Measurements from ENCODE around the gene AQP7.
"Not testable (repeated sequence)": the region's sequence is repeated elsewhere in the genome, so short reads cannot be mapped to it uniquely, and the experiment has no call there.

The AQP7 gene

DNA sequence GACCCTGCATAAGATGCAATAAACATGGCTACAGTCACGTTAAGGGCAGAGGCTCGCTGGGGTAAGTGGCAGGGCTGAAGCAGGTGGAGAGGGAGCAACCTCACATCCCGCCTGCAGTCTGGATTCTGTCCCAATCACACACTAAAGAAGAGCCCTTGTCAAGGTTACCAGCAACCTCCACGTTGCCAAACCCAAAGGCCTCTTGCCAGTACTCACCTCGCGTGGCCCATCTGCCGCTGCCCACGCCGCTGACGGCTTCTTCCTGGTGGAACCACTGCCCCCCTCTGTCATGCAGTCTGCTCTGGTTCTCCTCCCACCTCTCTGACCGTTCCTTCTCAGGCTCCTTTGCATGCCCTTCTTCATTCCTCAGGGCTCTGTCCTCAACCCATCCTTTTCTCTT, 8.8 kb downstream of the AQP7 start:
- DNase-seq, result no peak

DNA sequence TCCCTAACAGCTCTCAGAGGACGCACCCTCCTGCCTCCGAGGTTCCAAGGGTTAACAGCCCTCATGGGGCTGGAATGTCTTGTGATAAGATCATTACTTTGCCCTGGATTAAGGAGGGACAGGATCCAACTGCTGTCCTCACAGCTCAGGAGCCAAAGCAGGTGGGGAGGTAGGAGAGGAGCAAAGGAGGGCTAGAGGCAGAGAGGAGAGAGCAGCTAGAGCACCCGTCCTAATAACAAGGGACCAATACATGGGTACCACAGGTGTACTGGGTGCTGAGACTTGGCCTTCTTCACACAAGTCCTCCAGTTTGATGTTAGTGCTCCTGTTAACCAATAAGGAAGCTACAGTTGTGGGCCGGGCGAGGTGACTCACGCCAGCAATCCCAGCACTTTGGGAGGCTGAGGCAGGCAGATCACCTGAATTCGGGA, 9.8 kb downstream of the AQP7 start:
- DNase-seq, result not testable (repeated sequence)

DNA sequence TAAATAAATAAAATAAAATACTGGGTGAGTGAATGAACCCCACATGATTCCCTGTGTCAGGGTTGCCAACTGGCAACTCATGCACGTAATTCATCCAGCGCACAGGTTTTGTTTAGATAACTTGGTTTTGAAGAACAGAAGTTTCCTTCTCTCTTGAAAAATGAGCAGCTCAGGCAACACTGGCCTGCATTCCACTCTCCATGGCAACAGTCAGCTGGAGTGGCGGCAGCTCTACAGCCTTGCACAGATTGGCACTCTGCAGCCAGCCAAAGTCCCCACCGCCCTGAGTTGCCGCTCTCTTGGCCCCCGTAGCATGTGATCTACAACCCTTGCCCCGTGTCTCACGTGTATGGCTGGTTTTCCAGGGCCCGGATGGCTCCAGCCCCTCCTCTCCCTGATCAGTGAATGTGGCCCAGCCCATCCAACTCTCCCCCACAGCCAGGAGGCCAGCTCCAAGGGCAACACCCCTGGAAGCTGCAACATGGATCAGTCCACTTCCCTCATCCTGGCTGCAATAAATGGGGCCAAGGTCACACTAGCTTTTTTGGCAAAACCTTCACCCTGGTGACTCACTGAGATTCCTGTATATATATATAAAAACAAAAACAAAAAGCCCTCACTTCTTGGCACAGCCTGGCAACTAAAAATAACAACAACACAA, 11.1 kb downstream of the AQP7 start:
- DNase-seq, result peak; percentile 34

DNA sequence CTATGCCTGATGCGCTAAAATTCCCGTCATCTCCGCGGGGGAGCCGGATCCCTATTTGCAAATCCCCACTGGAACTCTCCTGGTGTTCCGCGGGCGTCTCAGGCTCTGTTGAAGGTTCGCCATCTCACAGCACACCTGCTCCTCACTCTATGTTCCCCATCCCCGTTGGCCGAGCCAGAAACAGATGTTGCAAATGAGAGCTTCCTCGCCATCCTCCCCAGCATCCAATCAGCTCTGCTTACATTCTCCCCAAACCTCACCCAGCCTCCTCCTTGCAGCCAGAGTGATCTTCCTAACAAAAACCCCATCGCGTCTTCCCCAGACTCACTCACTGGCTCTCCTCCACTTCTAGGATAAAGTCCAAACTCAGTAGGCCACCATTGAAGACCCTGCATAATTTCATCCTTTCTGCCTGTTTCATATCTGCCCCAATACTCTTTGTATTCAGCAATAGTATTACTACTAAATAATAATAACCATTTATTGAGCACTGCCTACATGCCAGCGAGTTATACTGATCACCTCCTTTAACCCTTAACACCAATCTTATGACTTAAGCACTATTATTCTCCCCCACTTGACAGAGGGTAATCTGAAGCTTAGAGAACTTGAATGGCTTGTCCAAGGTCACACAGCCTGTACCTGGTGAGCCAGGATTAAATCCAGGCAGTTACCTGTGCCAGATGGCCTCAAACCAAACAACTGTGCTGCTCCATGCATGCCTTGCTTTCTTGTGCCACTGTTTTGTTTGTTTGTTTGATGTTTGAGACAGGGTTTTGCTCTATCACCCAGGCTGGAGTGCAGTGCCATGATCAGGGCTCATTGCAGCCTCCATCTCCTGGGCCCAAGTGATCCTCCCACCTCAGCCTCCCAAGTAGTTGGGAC, 14.0 kb downstream of the AQP7 start:
- DNase-seq, result no peak

DNA sequence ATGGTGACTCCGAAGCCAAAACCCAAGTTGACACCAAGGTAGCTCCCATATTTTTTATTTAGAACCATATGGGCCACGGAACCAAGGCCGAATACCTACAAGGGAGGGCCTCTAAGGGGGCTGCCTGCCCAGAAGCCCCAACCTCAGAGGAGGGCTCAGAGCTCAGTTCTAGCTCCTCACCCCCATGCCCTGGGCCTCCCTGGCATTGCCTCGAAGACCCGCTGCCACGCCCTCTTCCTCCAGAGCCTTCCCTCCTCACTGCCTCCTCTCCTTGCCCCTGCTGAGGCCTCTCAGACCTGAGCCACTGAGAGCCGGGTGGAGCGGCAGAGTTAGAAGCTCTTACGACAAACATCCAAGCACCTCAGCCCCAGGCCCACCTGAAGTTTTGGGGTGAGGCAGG, 15.4 kb downstream of the AQP7 start:
- not testable (repeated sequence) for DNase-seq

DNA sequence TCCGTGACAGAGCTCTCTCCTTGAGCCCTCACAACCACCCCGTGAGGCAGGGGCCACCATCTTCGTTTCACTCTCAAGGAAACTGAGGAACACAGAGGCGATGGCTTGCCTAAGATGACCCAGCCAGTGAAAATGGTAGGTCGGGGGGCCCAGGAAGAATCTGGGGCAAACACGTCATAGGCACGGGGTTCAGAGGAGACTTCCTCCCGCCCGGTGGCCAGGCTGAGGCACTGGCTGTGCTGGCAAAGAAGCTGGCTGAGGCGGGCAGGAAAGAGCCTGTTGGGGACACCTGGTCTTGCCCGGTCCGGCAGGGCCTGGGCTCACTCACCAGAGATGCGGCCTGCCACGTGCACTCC, 15.7 kb downstream of the AQP7 start:
- not testable (repeated sequence) for DNase-seq

DNA sequence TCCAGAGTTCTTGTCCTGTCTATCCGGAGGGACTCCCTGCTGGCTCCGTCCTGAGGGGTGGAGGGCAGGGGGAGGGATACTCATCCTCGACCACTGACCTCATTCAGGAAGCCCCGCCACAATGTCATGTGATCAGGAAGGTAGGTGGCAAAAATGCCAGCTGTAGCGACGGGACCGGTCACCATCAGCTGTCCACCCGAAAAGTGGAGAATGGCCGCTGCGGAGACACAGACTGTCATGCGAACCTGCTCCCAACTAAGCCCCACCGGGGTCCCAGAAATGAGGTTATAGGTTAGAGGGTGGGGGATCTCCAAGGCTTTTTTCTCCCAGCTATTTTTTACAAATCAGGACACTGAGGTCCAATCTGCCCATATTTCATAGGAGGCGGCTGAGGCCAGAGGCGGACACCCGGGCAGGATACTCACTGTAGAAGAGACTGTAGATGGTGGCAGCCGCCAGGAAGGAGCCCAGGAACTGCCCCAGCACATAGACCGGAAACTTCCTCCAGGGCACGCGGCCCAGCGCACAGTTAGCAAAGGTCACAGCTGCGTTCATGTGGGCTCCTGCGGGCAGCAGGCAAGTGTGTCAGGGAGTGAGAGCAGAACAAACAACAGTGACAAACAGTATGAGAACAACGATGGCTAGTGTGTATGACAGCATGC, 16.3 kb downstream of the AQP7 start:
- not testable (repeated sequence) for DNase-seq

DNA sequence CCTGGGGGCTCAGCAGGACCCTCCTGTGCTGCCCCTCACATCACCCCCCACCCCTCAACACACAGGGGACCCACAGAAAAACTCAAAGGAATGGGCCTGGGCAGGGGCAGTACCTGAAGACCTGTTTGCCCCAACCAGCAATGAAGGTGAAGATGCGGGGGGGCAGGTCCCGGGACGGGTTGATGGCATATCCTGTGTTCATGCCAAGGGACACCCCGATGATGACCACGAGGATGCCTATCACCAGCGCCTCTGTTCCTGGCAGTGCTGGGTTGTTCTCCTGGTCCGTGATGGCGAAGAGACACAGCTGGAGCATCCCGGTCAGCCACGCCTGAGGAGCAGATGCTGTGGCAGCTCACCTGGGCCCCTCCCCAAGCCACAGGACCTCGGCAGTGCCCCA, 16.8 kb downstream of the AQP7 start:
- DNase-seq, result not testable (repeated sequence)

DNA sequence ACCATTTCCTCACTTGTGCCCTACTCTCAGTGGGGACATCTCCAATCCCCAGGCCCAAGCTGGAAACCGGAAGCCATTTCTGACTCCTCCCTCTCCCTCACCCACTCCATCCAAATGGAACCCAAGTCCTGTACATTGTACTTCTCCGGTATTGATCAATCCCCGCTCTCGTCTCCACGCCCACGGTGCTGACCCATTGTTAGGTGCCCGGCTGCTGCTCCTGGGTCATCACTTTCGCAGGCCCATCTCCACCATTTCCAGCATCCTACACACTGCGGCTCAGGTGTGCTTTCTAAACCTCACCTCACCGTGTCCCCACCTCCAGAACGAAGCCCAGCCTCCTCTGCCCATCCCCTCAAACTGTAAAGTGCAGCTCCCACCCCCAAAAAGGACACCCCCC, 19.0 kb downstream of the AQP7 start:
- not testable (repeated sequence) for DNase-seq

DNA sequence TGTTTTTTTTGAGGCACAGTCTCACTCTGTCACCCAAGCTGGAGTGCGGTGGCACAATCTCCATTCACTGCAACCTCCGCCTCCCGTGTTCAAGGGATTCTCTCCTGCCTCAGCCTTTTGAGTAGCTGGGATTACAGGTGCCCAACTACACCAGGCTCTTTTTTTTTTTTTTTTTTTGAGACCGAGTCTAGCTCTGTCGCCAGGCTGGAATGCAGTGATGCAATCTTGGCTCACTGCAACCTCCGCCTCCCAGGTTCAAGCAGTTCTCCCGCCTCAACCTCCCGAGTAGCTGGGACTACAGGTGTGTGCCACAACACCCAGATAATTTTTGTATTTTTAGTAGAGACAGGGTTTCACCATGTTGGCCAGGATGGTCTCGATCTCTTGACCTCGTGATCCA, 20.0 kb downstream of the AQP7 start:
- not testable (repeated sequence) for DNase-seq

DNA sequence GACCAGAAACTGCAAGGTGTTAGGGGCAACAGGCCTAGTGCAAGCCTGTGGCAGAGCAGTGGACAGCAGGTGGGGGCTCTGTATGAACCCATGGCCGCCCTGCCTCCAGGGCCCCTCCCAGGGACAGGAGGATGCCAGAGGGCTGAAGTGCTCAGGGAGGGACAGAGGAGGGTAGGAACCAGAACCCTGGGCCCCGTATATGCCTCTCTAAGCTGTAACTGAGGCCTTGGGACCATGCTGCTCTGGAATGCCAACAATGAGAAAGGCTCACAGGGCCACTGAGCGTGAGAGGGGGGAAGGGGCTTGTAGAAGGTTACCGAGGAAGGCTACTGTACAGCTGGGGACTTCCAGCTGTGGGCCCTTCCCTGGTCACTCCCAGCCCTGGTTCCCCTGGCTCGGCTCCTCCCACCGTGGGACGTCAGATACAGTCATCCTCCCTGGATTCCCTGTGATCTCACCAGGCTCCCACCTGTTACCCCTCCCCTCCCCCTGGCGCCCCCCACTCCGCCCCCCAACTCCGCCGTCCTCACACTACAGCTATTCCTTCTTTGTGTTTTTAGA, 21.1 kb downstream of the AQP7 start:
- no peak for DNase-seq

DNA sequence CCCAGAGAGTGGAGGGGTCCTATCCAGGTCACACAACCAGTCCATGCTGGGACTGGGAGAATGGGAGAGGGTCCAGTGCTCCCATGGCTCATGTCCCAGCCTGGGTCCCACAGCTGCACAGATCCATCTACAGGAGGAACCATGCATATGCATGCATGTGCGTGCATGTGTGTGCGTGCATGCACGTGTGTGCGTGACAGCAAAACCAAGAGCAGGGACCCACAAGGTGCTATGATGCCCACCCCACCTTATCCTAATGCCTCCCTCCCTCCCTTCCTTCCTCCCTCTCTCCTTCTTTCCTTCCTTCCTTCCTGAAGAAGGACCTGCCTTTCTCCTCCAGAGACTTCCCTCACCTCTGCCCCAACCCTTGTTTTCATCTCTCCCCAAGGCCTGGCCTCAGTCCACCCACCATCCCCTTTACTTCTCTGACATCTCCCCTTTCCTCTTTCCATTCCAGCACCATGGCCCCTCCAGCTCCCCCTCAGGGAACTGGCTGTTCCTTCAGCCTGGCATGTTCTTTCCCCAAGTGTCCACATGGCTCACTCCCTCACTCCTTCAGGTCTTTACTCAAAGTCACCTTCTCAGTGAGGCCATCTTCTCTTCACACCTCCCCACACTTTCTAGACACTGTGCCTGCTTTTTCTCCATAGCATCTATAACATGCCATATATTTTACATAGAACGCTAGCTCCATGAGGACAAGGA, 21.8 kb downstream of the AQP7 start:
- DNase-seq, result no peak

DNA sequence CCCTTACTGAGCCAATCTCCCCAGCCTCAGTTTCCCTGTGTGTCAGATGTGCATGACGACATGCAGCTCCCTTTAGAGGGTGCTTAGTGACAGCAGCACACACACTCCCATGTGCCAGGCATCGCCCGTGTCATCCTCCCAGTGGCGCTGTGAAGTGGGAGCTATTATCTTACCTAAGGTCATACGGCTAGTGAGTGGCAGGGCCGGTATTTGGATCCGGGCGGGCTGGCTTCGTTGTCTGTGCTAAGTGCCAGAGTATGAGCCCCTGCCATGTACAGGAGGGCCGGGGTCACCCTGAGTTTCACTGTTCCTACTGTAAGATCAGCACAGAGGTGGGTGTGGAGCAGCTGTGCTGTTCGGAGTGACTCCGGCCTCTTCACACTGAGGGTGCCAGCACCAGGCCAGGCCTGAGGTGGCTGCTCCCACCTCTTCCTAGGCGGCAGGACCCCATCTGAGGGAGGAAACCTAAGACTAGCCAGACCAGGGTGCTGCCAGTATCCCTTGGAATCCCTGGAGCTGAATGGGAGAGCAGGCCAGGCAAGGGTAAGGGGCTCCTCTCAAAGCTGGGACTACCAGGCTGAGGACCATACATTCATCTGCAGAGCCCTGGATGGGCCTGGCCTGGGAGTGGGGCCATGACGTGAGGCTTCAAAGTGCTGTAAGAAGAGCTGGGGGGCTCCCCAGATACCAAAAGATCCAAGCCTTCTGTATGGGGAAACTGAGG, 22.5 kb downstream of the AQP7 start:
- no peak for DNase-seq

DNA sequence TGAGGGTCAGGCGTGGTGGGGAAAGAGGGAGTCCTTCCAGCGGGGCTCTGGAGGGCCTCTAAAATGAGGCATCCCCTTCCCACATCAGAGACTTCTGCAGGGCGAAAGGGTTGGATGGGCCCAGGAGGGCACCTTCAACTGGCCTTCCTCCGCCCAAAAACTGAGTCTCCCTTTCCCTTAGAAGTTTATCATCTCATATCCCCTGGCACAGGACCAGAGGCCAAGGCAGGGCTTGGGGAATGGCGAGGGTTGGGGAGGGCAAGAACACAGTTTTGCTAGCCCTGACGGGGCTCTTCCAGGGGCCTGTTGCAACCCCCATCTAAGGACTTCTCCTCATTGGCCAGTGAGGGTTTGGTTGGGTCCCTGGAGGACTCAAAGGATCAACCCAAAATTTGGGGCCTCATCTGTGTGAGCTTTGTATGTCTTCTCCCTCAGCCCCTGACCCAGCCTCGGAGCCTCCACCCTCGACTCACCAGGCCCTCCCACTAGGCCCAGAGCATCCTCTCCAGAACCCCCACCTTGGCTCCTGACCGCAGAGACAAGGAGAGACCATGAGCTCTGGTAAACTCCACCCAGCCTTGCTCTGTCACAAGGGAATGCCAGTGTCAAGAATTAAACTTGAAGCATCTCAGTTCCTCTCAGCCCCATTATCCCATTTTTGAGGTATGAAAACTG, 24.1 kb downstream of the AQP7 start:
- DNase-seq, result no peak

DNA sequence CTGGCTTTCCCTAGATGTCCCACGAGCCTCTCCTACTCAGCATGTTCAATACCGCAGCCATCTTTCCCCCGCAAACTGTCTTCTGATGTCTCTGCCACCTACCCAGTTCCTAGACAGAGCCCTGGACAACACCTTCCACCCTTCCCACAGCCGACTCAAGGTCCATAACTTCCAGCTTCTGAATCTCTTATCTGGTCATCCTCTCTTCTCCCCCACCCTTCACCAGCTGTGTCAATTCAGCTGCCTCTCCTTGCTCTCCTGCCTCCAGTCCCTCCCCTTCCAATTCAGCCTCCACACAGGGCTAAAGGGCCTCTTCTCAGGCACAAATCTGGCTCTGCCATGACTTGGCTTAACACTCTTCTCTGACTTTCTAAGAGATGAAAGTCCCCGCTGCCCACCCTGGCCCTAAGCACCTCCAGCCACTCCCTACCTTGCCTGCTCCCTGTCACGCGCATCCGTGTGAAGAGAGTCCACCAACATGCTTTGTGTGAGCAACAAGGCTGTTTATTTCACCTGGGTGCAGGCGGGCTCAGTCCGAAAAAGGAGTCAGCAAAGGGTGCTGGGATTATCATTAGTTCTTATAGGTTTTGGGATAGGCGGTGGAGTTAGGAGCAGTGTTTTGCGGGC, 25.2 kb downstream of the AQP7 start:
- no peak for DNase-seq

DNA sequence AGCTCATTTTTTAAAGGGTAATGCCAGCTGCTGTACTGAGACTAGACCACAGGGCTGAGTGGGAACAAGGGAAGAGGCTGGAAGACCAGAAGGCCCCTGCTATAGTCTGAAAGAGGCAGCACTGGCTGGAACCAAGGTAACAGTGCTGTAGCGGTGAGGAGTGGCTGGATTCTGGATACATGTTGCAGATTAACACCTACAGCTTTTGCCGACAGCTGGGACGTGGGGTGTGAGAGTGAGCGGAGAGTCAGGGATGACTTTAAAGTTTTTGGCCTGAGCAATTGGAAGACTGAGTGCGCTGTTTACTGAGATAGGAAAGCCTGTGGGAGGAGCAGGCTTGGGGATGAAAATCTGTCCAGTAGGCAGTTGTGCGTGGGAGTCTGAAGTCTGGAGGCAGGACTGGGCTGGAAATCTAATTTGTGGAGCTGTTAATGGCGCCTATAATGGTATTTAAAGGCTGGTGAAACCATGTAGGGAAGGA, 26.5 kb downstream of the AQP7 start:
- DNase-seq, result no peak

DNA sequence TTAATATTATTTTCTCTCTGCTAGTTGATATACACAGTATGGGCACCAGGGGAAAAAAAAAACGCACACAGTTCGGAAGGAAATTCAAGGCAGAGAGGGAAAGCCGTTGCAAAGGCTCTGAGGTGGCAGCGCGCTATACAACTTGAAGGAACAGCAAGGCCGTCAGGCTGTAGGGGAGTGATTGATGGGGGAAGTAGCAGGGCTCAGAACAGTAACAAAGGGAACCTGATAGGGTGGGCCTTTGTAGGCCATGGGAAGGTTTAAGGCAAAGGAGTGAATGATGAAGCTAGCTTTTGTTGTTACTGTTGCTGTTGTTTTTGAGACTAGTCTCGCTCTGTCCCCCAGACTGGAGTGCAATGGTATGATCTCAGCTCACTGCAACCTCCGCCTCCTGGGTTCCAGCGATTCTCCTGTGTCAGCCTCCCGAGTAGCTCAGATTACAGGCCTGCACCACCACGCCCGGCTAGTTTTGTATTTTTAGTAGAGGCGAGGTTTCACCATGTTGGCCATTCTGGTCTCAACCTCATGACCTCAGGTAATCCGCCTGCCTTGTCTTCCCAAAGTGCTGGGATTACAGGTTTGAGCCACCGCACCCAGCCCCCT, 27.0 kb downstream of the AQP7 start:
- DNase-seq, result no peak

DNA sequence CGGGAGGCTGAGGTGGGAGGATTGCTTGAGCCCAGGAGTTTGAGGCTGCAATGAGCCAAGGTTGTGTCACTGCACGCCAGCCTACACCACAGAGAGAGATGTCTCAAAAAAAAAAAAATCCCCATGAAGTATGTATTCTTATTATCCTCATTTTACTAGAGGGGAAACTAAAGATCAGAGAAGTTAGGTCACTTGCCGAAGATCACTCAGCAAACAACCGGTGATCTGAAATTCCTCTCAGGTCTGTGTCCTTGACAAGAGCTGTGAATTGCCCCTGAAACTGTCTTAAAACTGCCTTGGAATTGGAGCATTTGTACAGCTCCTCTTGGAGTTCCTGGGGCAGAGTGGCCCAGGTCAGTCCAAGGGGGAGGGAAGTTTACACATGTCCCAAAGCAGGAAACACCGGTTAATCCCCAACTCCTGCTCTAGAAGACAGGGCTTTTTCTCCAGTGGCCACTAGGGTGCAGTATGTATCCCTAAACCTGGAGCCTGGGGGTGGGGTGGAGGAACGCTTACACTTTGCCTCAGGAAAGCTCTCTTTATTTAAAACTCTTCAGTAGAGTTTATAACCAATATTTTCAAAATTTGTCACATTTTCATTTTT, 27.6 kb downstream of the AQP7 start:
- DNase-seq, result no peak

DNA sequence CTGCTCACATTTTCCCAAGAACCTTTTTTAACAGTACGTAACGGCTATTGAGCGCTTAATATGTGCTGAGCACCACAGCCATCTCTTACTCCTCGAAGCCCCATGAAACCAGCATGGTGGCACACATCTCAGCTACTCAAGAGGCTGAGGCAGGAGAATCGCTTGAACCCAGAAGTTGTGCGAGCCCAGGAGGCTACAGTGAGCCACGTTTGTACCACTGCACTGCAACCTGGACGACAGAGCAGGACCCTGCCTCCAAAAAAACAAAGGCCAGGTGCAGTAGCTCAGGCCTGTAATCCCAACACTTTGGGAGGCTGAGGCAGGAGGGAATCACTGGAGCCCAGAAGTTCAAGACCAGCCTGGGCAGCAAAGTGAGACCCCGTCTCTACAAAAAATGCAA, 28.2 kb downstream of the AQP7 start:
- no peak for DNase-seq

DNA sequence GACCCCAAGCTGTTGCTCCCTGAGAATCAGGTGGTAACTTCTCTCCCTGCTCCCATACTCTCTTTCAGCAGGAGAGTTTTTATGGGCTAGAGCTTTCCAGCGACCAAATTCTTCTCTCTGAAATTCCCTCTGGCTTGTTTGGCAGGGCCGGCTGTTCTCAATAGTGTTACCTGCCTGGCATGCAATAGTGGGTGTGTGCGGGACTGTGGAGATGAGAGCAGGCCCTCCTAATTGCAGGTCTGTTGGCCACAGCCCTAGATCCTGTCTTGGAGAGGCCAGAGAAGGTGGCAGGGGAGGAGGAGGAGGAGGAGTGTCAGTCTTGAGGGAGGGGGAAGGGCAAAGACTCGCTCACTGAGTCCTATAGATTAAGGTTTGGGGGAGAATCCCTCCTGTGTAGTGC, 29.5 kb downstream of the AQP7 start:
- DNase-seq, result no peak

All from DMS79 (cell line).